KMS-11 (cell line): ENCODE results near the gene CANT1.
"Not testable (repeated sequence)": the region's sequence is repeated elsewhere in the genome, so short reads cannot be mapped to it uniquely, and the experiment has no call there.

Source experiments
- H2AFZ ChIP-seq: fragments of 200-600 bp; sonication (generic); 2 replicates; pipeline ENCODE4 v1.6.1; 2016; ENCODE audit warnings: antibody characterized with exemption, mixed run types, low read depth
- H3K27ac ChIP-seq: fragments of 200-600 bp; sonication (generic); 2 replicates; pipeline ENCODE4 v1.6.1; 2016; ENCODE audit warnings: mild to moderate bottlenecking, mixed run types
- H3K27me3 ChIP-seq: fragments of 200-600 bp; sonication (generic); 2 replicates; pipeline ENCODE4 v1.6.1; 2017; ENCODE audit warnings: mild to moderate bottlenecking, low read depth, mixed run types, moderate library complexity; ENCODE audit not compliant: insufficient read depth
- H3K36me3 ChIP-seq: fragments of 200-600 bp; sonication (generic); 2 replicates; pipeline ENCODE4 v1.6.1; 2017; ENCODE audit warnings: mild to moderate bottlenecking, mixed run types; ENCODE audit not compliant: insufficient read depth
- H3K4me1 ChIP-seq: fragments of 200-600 bp; sonication (generic); 2 replicates; pipeline ENCODE4 v1.6.1; 2016; ENCODE audit warnings: mild to moderate bottlenecking, low read depth, mixed run types; ENCODE audit not compliant: poor library complexity, severe bottlenecking
- H3K4me2 ChIP-seq: fragments of 200-600 bp; sonication (generic); 2 replicates; pipeline ENCODE4 v1.7.0; 2016; ENCODE audit warnings: mild to moderate bottlenecking, mixed run types
- H3K4me3 ChIP-seq: fragments of 200-600 bp; sonication (generic); IDR thresholded peaks from 2 replicates; pipeline ENCODE4 v1.6.1; 2017; ENCODE audit warnings: low read depth, low read length, mixed read lengths; ENCODE audit not compliant: insufficient read depth
- H3K79me2 ChIP-seq: fragments of 200-600 bp; sonication (generic); 2 replicates; pipeline ENCODE4 v1.6.1; 2016; ENCODE audit warnings: low read depth, mixed run types; ENCODE audit not compliant: insufficient read depth
- H3K9ac ChIP-seq: fragments of 200-600 bp; sonication (generic); 2 replicates; pipeline ENCODE4 v1.6.1; 2016; ENCODE audit warnings: mild to moderate bottlenecking, mixed run types
- H4K20me1 ChIP-seq: fragments of 200-600 bp; sonication (generic); 2 replicates; pipeline ENCODE4 v1.6.1; 2016; ENCODE audit warnings: mild to moderate bottlenecking, mixed run types; ENCODE audit not compliant: insufficient read depth
- CTCF ChIP-seq: fragments of 200-600 bp; sonication (generic); conservative IDR thresholded peaks from 2 replicates; pipeline ENCODE4 v1.6.1; 2017; ENCODE audit warnings: low read depth, mild to moderate bottlenecking, antibody characterized with exemption, low read length, moderate library complexity, mixed read lengths

CANT1 gene

GRCh38 chr17:78965491-78965924 is 44.1 kb downstream of the CANT1 start:
- H3K4me2 ChIP-seq: no peak overlapping the region
- H3K27ac ChIP-seq: no peak overlapping the region

GRCh38 chr17:78963378-78963777 is 46.2 kb downstream of the CANT1 start:
- TF ChIP-seq CTCF: no peak
- H3K4me2 ChIP-seq: no peak overlapping the region
- H3K9ac ChIP-seq: no peak overlapping the region
- H2AFZ ChIP-seq: no peak overlapping the region
- H3K36me3 ChIP-seq: no peaks in the 10 kb centered on the region
- no peak overlapping the region for H3K4me3 ChIP-seq
- H3K4me1 ChIP-seq: no peaks in the 10 kb centered on the region
- no peaks in the 10 kb centered on the region for H4K20me1 ChIP-seq
- H3K27ac ChIP-seq: no peak overlapping the region
- no peaks in the 10 kb centered on the region for H3K79me2 ChIP-seq
- no peaks in the 10 kb centered on the region for H3K27me3 ChIP-seq

More at GRCh38 chr17:78965491-78965924, 44.1 kb downstream of the CANT1 start:
- H3K79me2 ChIP-seq: no peaks in the 10 kb centered on the region
- H3K4me3 ChIP-seq: no peak overlapping the region
- no peaks in the 10 kb centered on the region for H3K27me3 ChIP-seq
- no peak overlapping the region for H2AFZ ChIP-seq
- H3K9ac ChIP-seq: no peak overlapping the region
- H3K36me3 ChIP-seq: no peaks in the 10 kb centered on the region
- TF ChIP-seq CTCF: no peak
- H3K4me1 ChIP-seq: peaks cover 1% of the 10 kb centered on the region
- H4K20me1 ChIP-seq: no peaks in the 10 kb centered on the region

- H3K4me2 ChIP-seq, H3K27ac ChIP-seq, H3K79me2 ChIP-seq, H3K9ac ChIP-seq, H4K20me1 ChIP-seq, H3K4me1 ChIP-seq, H2AFZ ChIP-seq, H3K27me3 ChIP-seq, H3K4me3 ChIP-seq, H3K36me3 ChIP-seq: not testable (repeated sequence)
Measured at GRCh38 chr17:78962984-78963348, 46.6 kb downstream of the CANT1 start.

GRCh38 chr17:78962345-78962983 is 47.1 kb downstream of the CANT1 start:
- no peaks in the 10 kb centered on the region for H3K36me3 ChIP-seq
- H3K27me3 ChIP-seq: peaks cover 3% of the 10 kb centered on the region; the same call in 1 of the 2 replicates
- no peak overlapping the region for H3K4me2 ChIP-seq
- H4K20me1 ChIP-seq: no peaks in the 10 kb centered on the region
- no peak overlapping the region for H3K9ac ChIP-seq
- no peaks in the 10 kb centered on the region for H3K79me2 ChIP-seq
- H2AFZ ChIP-seq: no peak overlapping the region
- H3K4me3 ChIP-seq: no peak overlapping the region
- no peaks in the 10 kb centered on the region for H3K4me1 ChIP-seq
- TF ChIP-seq CTCF: no peak
- H3K27ac ChIP-seq: no peak overlapping the region

GRCh38 chr17:78961571-78961970 is 48.0 kb downstream of the CANT1 start:
- no peak overlapping the region for H3K27ac ChIP-seq
- H3K36me3 ChIP-seq: no peaks in the 10 kb centered on the region
- TF ChIP-seq CTCF: no peak
- no peak overlapping the region for H3K4me3 ChIP-seq
- no peaks in the 10 kb centered on the region for H4K20me1 ChIP-seq
- no peak overlapping the region for H2AFZ ChIP-seq
- no peaks in the 10 kb centered on the region for H3K79me2 ChIP-seq
- no peak overlapping the region for H3K4me2 ChIP-seq
- H3K4me1 ChIP-seq: no peaks in the 10 kb centered on the region
- H3K9ac ChIP-seq: no peak overlapping the region
- peaks cover 11% of the 10 kb centered on the region for H3K27me3 ChIP-seq
